Vagina (tissue), 2 donors: ENCODE results near the gene ASPA. TPM values are rescaled to one million over a fixed set of nuclear protein-coding genes. Genes with fewer than 3 reads are reported as not detected.
A peak's percentile ranks its signal among the peaks of the same experiment; 100 is the strongest.

Source experiments
- DNase-seq, 2 donors: peaks; one replicate each; pipeline ENCODE4 v3.0.0-alpha.2; 2017; ENCODE audit errors: extremely low spot score in 2 of 2
- H3K27ac ChIP-seq: fragments of 200-600 bp; sonication (generic); one replicate; pipeline ENCODE4 v1.5.1; 2019
- H3K27me3 ChIP-seq: fragments of 200-600 bp; sonication (generic); one replicate; pipeline ENCODE4 v1.5.1; 2019
- H3K36me3 ChIP-seq, 2 donors: fragments of 200-600 bp; sonication (generic); one replicate each; pipeline ENCODE4 v1.5.1; 2017 to 2019
- H3K4me1 ChIP-seq: fragments of 200-600 bp; sonication (generic); one replicate; pipeline ENCODE4 v1.5.1; 2019
- H3K4me3 ChIP-seq, 2 donors: fragments of 200-600 bp; sonication (generic); 1 replicate in 1 of 2; 2 replicates in 1 of 2; pipeline ENCODE4 v1.5.1; 2016 to 2019
- H3K9me3 ChIP-seq: fragments of 200-600 bp; sonication (generic); one replicate; pipeline ENCODE4 v1.5.1; 2019
- CTCF ChIP-seq, 3 experiments: fragments of 450-650 bp in 2 of 3; fragments of 200-600 bp in 1 of 3; sonication (generic) in 1 of 3; IDR thresholded peaks; one replicate each; pipeline ENCODE4 v1.5.1; 2017 to 2019; ENCODE audit warnings: antibody characterized with exemption in 3 of 3, mild to moderate bottlenecking in 2 of 3, moderate library complexity in 2 of 3
- POLR2A ChIP-seq, 2 donors: fragments of 450-650 bp; IDR thresholded peaks; one replicate each; pipeline ENCODE4 v1.6.1; 2017; ENCODE audit warnings: antibody characterized with exemption in 2 of 2, mild to moderate bottlenecking in 2 of 2, moderate library complexity in 2 of 2
- POLR2AphosphoS5 ChIP-seq, 2 donors: sonication (generic); formaldehyde crosslinking; IDR thresholded peaks; one replicate each; pipeline ENCODE4 v1.9.0; 2017; ENCODE audit warnings: antibody characterized with exemption in 2 of 2, mild to moderate bottlenecking in 2 of 2, low read depth in 1 of 2; ENCODE audit not compliant: insufficient read depth in 1 of 2
- intact Hi-C: fragments of 100-400 bp; cut with DNase I; formaldehyde crosslinking; loops from one replicate; pipeline ENCODE4 v1.15.1; 2023
- total RNA-seq: library from RNA; depleted of rRNA; stranded (reverse); fragments of >200 nt; gene quantifications from one replicate; pipeline ENCODE4 v1.2.3, GENCODE V29; 2016

ASPA gene
- total RNA-seq, 1 donor from 2014 or later, result 2.2 TPM

- DNase-seq, result no peak
- Histone ChIP-seq H3K9me3 (no peaks in the 10 kb centered on the region), H3K36me3 (no peaks in the 10 kb centered on the region), H3K4me1 (peaks cover 28% of the 10 kb centered on the region), H3K27me3 (no peaks in the 10 kb centered on the region), H3K27ac (no peak overlapping the region), H3K4me3 (no peak overlapping the region)
- no peak for TF ChIP-seq CTCF (IDR thresholded peaks at IDR 0.05)
- no peak for TF ChIP-seq POLR2A (IDR thresholded peaks at IDR 0.05)
- TF ChIP-seq POLR2AphosphoS5 (IDR thresholded peaks at IDR 0.05; ENCODE audit: insufficient read depth in 1 of 2, low read depth in 1 of 2), result no peak
- intact Hi-C loops, result no loop called here
Observed at GRCh38 chr17:3472137-3472536, 3.7 kb upstream of the ASPA start.

GRCh38 chr17:3474212-3474611 lies 1.6 kb upstream of the ASPA start:
- peak overlapping the region; percentile 63 for H3K27ac ChIP-seq
- no peaks in the 10 kb centered on the region for H3K9me3 ChIP-seq
- peaks cover 28% of the 10 kb centered on the region for H3K4me1 ChIP-seq
- no peaks in the 10 kb centered on the region for H3K27me3 ChIP-seq
- H3K4me3 ChIP-seq, result no peak overlapping the region
- intact Hi-C loops, result no loop called here
- DNase-seq, result no peak
- TF ChIP-seq POLR2A (IDR thresholded peaks at IDR 0.05), result no peak
- no peak for TF ChIP-seq POLR2AphosphoS5 (IDR thresholded peaks at IDR 0.05; ENCODE audit: insufficient read depth in 1 of 2, low read depth in 1 of 2)
- TF ChIP-seq CTCF (IDR thresholded peaks at IDR 0.05), result no peak
- no peaks in the 10 kb centered on the region for H3K36me3 ChIP-seq

GRCh38 chr17:3475251-3475685 lies 529 bp upstream of the ASPA start:
- Histone ChIP-seq H3K4me3 (peak overlapping the region in 1 of 2 donors; percentile 35), H3K27ac (peak overlapping the region; percentile 63)

GRCh38 chr17:3479988-3480387 lies 4.2 kb downstream of the ASPA start:
- H3K27ac ChIP-seq, result no peak overlapping the region
- no peak for DNase-seq
- H3K36me3 ChIP-seq, result no peaks in the 10 kb centered on the region
- peaks cover 15% of the 10 kb centered on the region for H3K4me1 ChIP-seq
- H3K9me3 ChIP-seq, result no peaks in the 10 kb centered on the region
- TF ChIP-seq POLR2A (IDR thresholded peaks at IDR 0.05) (no peak), CTCF (IDR thresholded peaks at IDR 0.05) (no peak), POLR2AphosphoS5 (IDR thresholded peaks at IDR 0.05; ENCODE audit: insufficient read depth in 1 of 2, low read depth in 1 of 2) (no peak)
- H3K27me3 ChIP-seq, result no peaks in the 10 kb centered on the region
- H3K4me3 ChIP-seq, result no peak overlapping the region
- intact Hi-C loops, result no loop called here

More at GRCh38 chr17:3475251-3475685, 529 bp upstream of the ASPA start:
- Histone ChIP-seq H3K9me3 (no peaks in the 10 kb centered on the region), H3K4me1 (peaks cover 28% of the 10 kb centered on the region), H3K36me3 (no peaks in the 10 kb centered on the region), H3K27me3 (no peaks in the 10 kb centered on the region)
- TF ChIP-seq POLR2A (IDR thresholded peaks at IDR 0.05) (no peak), CTCF (IDR thresholded peaks at IDR 0.05) (no peak), POLR2AphosphoS5 (IDR thresholded peaks at IDR 0.05; ENCODE audit: insufficient read depth in 1 of 2, low read depth in 1 of 2) (no peak)
- intact Hi-C loops, result no loop called here
- DNase-seq, result no peak

- intact Hi-C loops, result no loop called here
Observed at GRCh38 chr17:3482852-3483251, 7.1 kb downstream of the ASPA start.

More at GRCh38 chr17:3482852-3483251, 7.1 kb downstream of the ASPA start:
- DNase-seq, result no peak
- Histone ChIP-seq H3K4me1 (no peaks in the 10 kb centered on the region), H3K4me3 (no peak overlapping the region), H3K27me3 (no peaks in the 10 kb centered on the region), H3K27ac (no peak overlapping the region), H3K9me3 (no peaks in the 10 kb centered on the region), H3K36me3 (no peaks in the 10 kb centered on the region)
- TF ChIP-seq POLR2A (IDR thresholded peaks at IDR 0.05) (no peak), POLR2AphosphoS5 (IDR thresholded peaks at IDR 0.05; ENCODE audit: insufficient read depth in 1 of 2, low read depth in 1 of 2) (no peak), CTCF (IDR thresholded peaks at IDR 0.05) (no peak)
